Lung (tissue), 12 donors: ENCODE results near the gene PYGM. TPM values are rescaled to one million over a fixed set of nuclear protein-coding genes. Genes with fewer than 3 reads are reported as not detected.

Experiments used
- ATAC-seq: fragments of 200-7000 bp; cut with Tn5 transposase; one replicate; pipeline ENCODE4 v1.9.1; 2020; ENCODE audit warnings: moderate number of reproducible peaks; ENCODE audit not compliant: insufficient read depth, low FRiP score
- DNase-seq, 3 donors: peaks; one replicate each; pipeline ENCODE4 v3.0.0-alpha.2; 2013 to 2017
- H3K27ac ChIP-seq, 2 donors: one replicate each; pipeline ENCODE4 v1.5.1; 2013; ENCODE audit warnings: mild to moderate bottlenecking in 2 of 2, moderate library complexity in 2 of 2, control low read depth in 1 of 2, inconsistent platforms in 1 of 2, low read depth in 1 of 2, low read length in 1 of 2
- H3K27me3 ChIP-seq, 3 donors: one replicate each; pipeline ENCODE4 v1.5.1; 2013; ENCODE audit warnings: low read length in 2 of 3; ENCODE audit not compliant: control insufficient read depth in 3 of 3, insufficient read depth in 3 of 3
- H3K36me3 ChIP-seq, 4 donors: one replicate each; pipeline ENCODE4 v1.5.1; 2013; ENCODE audit warnings: low read length in 4 of 4, mild to moderate bottlenecking in 1 of 4, moderate library complexity in 1 of 4; ENCODE audit not compliant: control insufficient read depth in 4 of 4, insufficient read depth in 4 of 4
- H3K4me1 ChIP-seq, 5 donors: one replicate each; pipeline ENCODE4 v1.5.1; 2013; ENCODE audit warnings: low read length in 5 of 5, mild to moderate bottlenecking in 2 of 5, moderate library complexity in 1 of 5; ENCODE audit not compliant: control insufficient read depth in 5 of 5, insufficient read depth in 5 of 5
- H3K4me3 ChIP-seq: one replicate; pipeline ENCODE4 v1.5.1; 2013; ENCODE audit warnings: mild to moderate bottlenecking, control low read depth, moderate library complexity
- H3K9ac ChIP-seq, 2 donors: one replicate each; pipeline ENCODE4 v1.5.1; 2013; ENCODE audit warnings: low read length in 2 of 2, control low read depth in 1 of 2; ENCODE audit not compliant: insufficient read depth in 1 of 2
- H3K9me3 ChIP-seq, 4 donors: one replicate each; pipeline ENCODE4 v1.5.1; 2013; ENCODE audit warnings: low read length in 3 of 4, mild to moderate bottlenecking in 1 of 4, moderate library complexity in 1 of 4; ENCODE audit not compliant: control insufficient read depth in 4 of 4, insufficient read depth in 3 of 4
- CTCF ChIP-seq: IDR thresholded peaks from 2 replicates; pipeline ENCODE4 v1.5.1; 2012; ENCODE audit warnings: mild to moderate bottlenecking; ENCODE audit errors: control extremely low read depth, extremely low read depth
- WGBS, 2 donors: extraction: QIAGEN DNeasy Blood & Tissue Kit; methylation state at CpG; one replicate each; pipeline ENCODE4 v1.1.7; 2013; 5-methylcytosine and 5-hydroxymethylcytosine counted together
- polyA plus RNA-seq, 2 donors: library from polyadenylated mRNA; stranded (reverse); fragments of 200-250 nt; gene quantifications; one replicate each; pipeline ENCODE4 v1.2.1, GENCODE V29; 2013
- total RNA-seq, 2 donors: library from RNA; depleted of rRNA in 1 of 2; stranded (reverse); fragments of >200 nt in 1 of 2; gene quantifications; one replicate each; pipeline ENCODE4 v1.2.1, GENCODE V29; 2014 to 2021
- donor health status: control.
- donor health status: control.
- donor health status: Bipolar disorder and iron deficiency.
- donor health status: healthy.
- donor health status: DM: yes; HTN: yes; CAD: no.

PYGM gene
- total and polyA plus RNA-seq, 4 donors: 1.2 to 3.8 (median 2.5) TPM

- Histone ChIP-seq H3K9me3 (no peaks in the 10 kb centered on the region), H3K4me1 (peaks cover 0 to 4% (median 0%) of the 10 kb centered on the region in 5 donors), H3K27me3 (no peaks in the 10 kb centered on the region), H3K27ac (peak overlapping the region in 1 of 2 donors; percentile 28), H3K4me3 (no peak overlapping the region), H3K9ac (no peak overlapping the region), H3K36me3 (peaks cover 0 to 36% (median 15%) of the 10 kb centered on the region in 4 donors)
- ATAC-seq (no peak), DNase-seq (no peak)
- no peak for TF ChIP-seq CTCF
- WGBS, 2 donors: 45 to 69% methylated on average over 19 of the region's 19 CpGs
Measured at GRCh38 chr11:64796047-64796756, 36.4 kb upstream of the PYGM start.

- Histone ChIP-seq H3K27ac (no peak overlapping the region), H3K36me3 (peaks cover 0 to 41% (median 18%) of the 10 kb centered on the region in 4 donors), H3K4me1 (peaks cover 0 to 4% (median 0%) of the 10 kb centered on the region in 5 donors), H3K4me3 (no peak overlapping the region), H3K27me3 (no peaks in the 10 kb centered on the region), H3K9ac (no peak overlapping the region), H3K9me3 (no peaks in the 10 kb centered on the region)
- ATAC-seq (no peak), DNase-seq (no peak)
- no peak for TF ChIP-seq CTCF
- WGBS, 2 donors: 92 to 94% methylated on average over 10 of the region's 10 CpGs
Measured at GRCh38 chr11:64794526-64794925, 34.8 kb upstream of the PYGM start.

- no peak for ATAC-seq
- TF ChIP-seq CTCF: no peak
- H3K27ac ChIP-seq: peak overlapping the region in 1 of 2 donors; percentile 68
- H3K27me3 ChIP-seq: no peaks in the 10 kb centered on the region
- H3K9me3 ChIP-seq: no peaks in the 10 kb centered on the region
- H3K4me1 ChIP-seq: peaks cover 0 to 4% (median 0%) of the 10 kb centered on the region in 5 donors
- WGBS, 2 donors: 48 to 62% methylated on average over 11 of the region's 11 CpGs
- no peak overlapping the region for H3K4me3 ChIP-seq
- peak in 2 of 3 donors; percentile 38 to 45 for DNase-seq
- no peak overlapping the region for H3K9ac ChIP-seq
- H3K36me3 ChIP-seq: peaks cover 0 to 38% (median 13%) of the 10 kb centered on the region in 4 donors
Measured at GRCh38 chr11:64793271-64794160, 33.7 kb upstream of the PYGM start.
